GM08714 (cell line): ENCODE measurements around the gene CRIM1.

ENCODE experiments used
- H3K4me3 ChIP-seq: fragments of 200-500 bp; sonication (Bioruptor generic); 2 replicates; pipeline ENCODE4 v1.5.1; 2014; ENCODE audit warnings: mild to moderate bottlenecking, low read length, inconsistent platforms
- ZNF274 ChIP-seq: IDR thresholded peaks from 2 replicates; pipeline ENCODE4 v1.6.1; 2012; ENCODE audit warnings: mild to moderate bottlenecking, low read depth, low read length

CRIM1 gene

GRCh38 chr2:36507408-36507812 lies 151.8 kb downstream of the CRIM1 start:
- TF ChIP-seq ZNF274, result no peak
- H3K4me3 ChIP-seq, result no peak overlapping the region

- no peak for TF ChIP-seq ZNF274
Observed at GRCh38 chr2:36509075-36509474, 153.5 kb downstream of the CRIM1 start.

GRCh38 chr2:36511858-36512603 lies 156.5 kb downstream of the CRIM1 start:
- no peak for TF ChIP-seq ZNF274
- H3K4me3 ChIP-seq, result no peak overlapping the region

More at GRCh38 chr2:36509075-36509474, 153.5 kb downstream of the CRIM1 start:
- H3K4me3 ChIP-seq, result no peak overlapping the region

GRCh38 chr2:36512705-36513104 lies 157.1 kb downstream of the CRIM1 start:
- no peak overlapping the region for H3K4me3 ChIP-seq
- TF ChIP-seq ZNF274, result no peak

- H3K4me3 ChIP-seq, result no peak overlapping the region
- no peak for TF ChIP-seq ZNF274
Observed at GRCh38 chr2:36513661-36514060, 158.1 kb downstream of the CRIM1 start.

GRCh38 chr2:36515538-36515937 lies 160.0 kb downstream of the CRIM1 start:
- no peak for TF ChIP-seq ZNF274
- no peak overlapping the region for H3K4me3 ChIP-seq

GRCh38 chr2:36516136-36516870 lies 160.7 kb downstream of the CRIM1 start:
- no peak for TF ChIP-seq ZNF274
- no peak overlapping the region for H3K4me3 ChIP-seq

GRCh38 chr2:36520431-36520830 lies 164.9 kb downstream of the CRIM1 start:
- H3K4me3 ChIP-seq, result no peak overlapping the region
- no peak for TF ChIP-seq ZNF274

GRCh38 chr2:36523153-36523552 lies 167.6 kb downstream of the CRIM1 start:
- no peak for TF ChIP-seq ZNF274
- H3K4me3 ChIP-seq, result no peak overlapping the region

GRCh38 chr2:36525245-36525644 lies 169.7 kb downstream of the CRIM1 start:
- TF ChIP-seq ZNF274, result no peak
- H3K4me3 ChIP-seq, result no peak overlapping the region

GRCh38 chr2:36526226-36526625 lies 170.6 kb downstream of the CRIM1 start:
- no peak for TF ChIP-seq ZNF274
- no peak overlapping the region for H3K4me3 ChIP-seq

GRCh38 chr2:36528274-36528673 lies 172.7 kb downstream of the CRIM1 start:
- TF ChIP-seq ZNF274, result no peak
- no peak overlapping the region for H3K4me3 ChIP-seq

- no peak overlapping the region for H3K4me3 ChIP-seq
- TF ChIP-seq ZNF274, result no peak
Observed at GRCh38 chr2:36528766-36529392, 173.3 kb downstream of the CRIM1 start.

GRCh38 chr2:36530178-36530982 lies 174.8 kb downstream of the CRIM1 start:
- H3K4me3 ChIP-seq, result no peak overlapping the region
- no peak for TF ChIP-seq ZNF274

- TF ChIP-seq ZNF274, result no peak
- no peak overlapping the region for H3K4me3 ChIP-seq
Observed at GRCh38 chr2:36530983-36531354, 175.4 kb downstream of the CRIM1 start.
